ENCODE measurements around the gene FHDC1.

- TF ChIP-seq CTCF (IDR thresholded peaks at IDR 0.05; ENCODE audit: low read length) (no peak), EZH2 (IDR thresholded peaks at IDR 0.05; ENCODE audit: borderline replicate concordance, low read length) (no peak)
Observed at GRCh38 chr4:152910521-152910920, 25.6 kb upstream of the FHDC1 start.

Data from OCI-LY1 (cell line).